GM12892 (cell line): Measurements from ENCODE around the gene SMPX.

ENCODE experiments used
- DNase-seq: peaks from one replicate; pipeline ENCODE4 v3.0.0; 2011; ENCODE audit not compliant: insufficient read length
- FAIRE-seq: peaks from 2 replicates; lab custom pipeline; 2011; peaks lifted over from hg19 to GRCh38; lab: Jason Lieb, UNC
- POLR2A ChIP-seq: IDR thresholded peaks from 2 replicates; pipeline ENCODE4 v1.6.1; 2011; ENCODE audit warnings: low read depth, low read length, control low read depth
- POLR2AphosphoS5 ChIP-seq: IDR thresholded peaks from 2 replicates; pipeline ENCODE4 v1.6.1; 2011; ENCODE audit warnings: low read depth, low read length, control low read depth
- TAF1 ChIP-seq: IDR thresholded peaks from 2 replicates; pipeline ENCODE4 v1.6.1; 2011; ENCODE audit warnings: low read depth, mild to moderate bottlenecking, control low read depth, low read length, borderline replicate concordance

Gene SMPX

DNA sequence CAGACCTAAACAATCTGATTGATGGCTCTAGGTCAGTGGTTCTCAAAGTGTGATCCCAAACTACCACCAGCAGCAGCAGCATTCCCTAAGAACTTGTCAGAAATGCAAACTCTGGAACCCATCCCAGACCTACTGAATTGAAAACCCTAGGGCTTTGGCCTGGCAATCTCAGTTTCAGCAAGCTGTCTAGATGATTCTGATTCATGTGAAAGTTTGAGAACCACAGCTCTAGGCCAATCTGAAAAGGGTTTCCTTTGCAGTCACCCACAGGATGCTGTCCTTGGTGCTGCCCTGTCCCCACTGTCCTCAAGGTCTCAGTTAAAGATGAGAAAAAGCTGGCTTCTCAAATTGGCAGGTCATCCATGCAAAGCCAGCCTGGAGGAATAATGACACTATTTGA is 34.8 kb downstream of the SMPX start:
- FAIRE-seq (no peak), DNase-seq (no peak)
- TF ChIP-seq TAF1 (no peak), POLR2AphosphoS5 (no peak), POLR2A (no peak)

DNA sequence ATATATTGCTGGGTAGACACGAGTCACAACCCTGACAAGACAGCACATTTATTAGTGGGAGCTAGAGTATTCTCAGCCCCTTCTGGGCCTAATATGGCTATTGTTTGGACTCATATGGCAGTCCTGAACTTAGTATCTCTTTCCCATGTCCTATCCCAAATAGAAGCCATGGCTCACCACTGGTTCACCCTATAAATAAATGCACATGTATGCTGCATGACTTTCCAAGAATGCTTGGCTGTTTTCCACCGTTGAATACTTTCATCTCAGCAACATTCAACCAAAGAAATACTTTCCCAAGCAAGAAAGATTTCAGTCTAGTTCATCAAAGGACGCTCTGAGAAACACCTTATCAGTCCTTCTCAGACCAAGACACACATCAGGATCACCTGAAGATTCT is 36.7 kb downstream of the SMPX start:
- no peak for TF ChIP-seq POLR2AphosphoS5
- no peak for TF ChIP-seq POLR2A
- DNase-seq = no peak
- no peak for FAIRE-seq

DNA sequence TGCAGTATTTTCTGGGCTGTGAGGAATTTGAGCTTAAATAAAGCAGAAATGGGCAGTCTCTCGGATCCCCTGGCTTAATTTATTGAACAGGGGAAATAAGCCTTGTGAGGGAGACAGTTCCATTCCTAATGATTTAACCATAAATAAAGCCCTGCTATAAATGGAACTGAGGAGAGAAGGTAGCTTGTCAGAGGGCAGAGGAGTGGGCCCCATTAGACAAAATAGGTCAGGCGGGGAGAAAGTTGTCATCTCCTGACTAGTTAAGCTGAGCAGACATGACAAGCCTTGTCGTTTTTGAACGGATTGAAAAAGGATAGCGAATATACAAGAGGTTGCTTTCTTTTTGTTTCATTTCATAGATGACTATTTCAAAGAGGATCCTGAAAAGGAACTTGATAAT is 39.3 kb downstream of the SMPX start:
- no peak for TF ChIP-seq POLR2A
- TF ChIP-seq TAF1 = no peak
- TF ChIP-seq POLR2AphosphoS5 = no peak
- DNase-seq = no peak
- no peak for FAIRE-seq

DNA sequence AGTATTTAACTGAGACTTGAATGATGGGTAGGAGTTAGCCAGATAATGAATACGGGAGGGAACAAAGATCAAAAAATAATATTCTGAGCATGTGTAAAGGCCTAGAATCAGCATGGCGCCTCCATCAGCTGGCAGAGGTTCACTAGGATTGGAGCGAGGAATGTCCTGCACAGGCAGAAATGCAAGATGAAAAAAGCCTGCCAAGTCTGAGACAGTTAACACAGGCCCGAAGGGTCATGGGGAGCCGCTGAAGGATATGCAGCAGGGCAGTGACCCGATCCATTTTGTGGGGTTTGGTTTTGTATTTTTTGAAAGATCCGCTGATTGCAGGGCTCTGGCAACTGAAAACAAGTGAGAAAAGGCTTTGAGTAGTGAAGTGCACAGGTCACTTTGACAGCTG is 40.1 kb downstream of the SMPX start:
- FAIRE-seq = no peak

DNA sequence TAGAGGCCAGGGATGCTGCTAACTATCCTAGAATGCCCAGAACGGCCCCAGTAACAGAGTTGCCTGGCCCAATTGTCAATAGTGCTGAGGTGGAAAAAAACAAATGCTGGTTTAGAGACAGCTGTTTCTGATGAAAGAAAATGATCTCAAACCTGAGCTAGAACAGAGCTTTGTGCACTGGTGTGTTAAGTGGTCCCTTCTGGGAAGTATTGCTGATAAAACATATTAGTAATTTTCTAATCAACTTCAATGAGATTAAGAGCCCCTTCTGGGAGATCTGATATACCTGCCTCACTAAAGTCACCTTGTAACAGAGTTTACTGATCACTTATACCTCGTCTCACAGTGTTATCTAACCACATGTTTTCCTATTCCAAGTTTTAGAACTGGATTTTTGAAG is 42.1 kb downstream of the SMPX start:
- TF ChIP-seq TAF1 = no peak
- no peak for TF ChIP-seq POLR2AphosphoS5
- TF ChIP-seq POLR2A = no peak
- no peak for FAIRE-seq
- no peak for DNase-seq

More for the DNA sequence above, 40.1 kb downstream of the SMPX start:
- TF ChIP-seq POLR2A = no peak
- no peak for TF ChIP-seq TAF1
- no peak for TF ChIP-seq POLR2AphosphoS5
- no peak for DNase-seq

DNA sequence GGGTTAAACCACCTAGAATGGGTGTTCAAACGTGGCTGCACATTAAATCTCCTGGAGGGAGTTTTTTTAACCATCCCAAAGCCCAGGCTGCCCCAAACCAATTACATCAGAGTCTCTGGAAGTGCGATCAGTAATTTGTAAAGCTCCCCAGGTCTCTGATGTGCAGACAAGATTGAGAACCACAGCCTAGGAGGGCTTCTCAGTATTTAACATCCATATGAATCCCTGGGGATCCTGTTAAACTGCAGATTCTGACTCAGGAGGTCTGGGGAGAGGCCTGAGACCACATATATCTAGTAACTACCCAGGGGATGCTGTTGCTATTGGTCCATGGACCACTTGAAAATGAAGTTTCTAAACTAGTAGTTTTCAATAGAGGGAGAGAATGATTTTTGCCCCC is 42.6 kb downstream of the SMPX start:
- DNase-seq = no peak
- FAIRE-seq = no peak
- TF ChIP-seq POLR2AphosphoS5 (no peak), TAF1 (no peak), POLR2A (no peak)

DNA sequence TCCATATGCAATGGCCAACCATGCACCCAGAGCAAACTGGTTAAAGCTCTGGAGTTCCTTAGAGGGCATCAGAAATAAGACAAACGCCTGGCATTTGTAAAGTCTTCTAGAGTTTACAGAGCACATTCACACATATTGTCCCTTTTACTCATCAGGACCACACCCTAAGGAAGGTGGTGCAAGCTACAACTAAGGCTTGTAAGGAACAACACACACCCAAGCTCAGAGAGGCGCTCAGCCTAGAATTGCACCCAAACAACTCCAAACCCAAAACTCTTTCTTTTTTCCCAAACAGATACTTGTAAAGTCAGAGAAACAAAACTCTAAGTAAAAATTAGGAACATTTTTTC is 46.1 kb downstream of the SMPX start:
- DNase-seq = no peak
- no peak for FAIRE-seq
- no peak for TF ChIP-seq TAF1
- TF ChIP-seq POLR2AphosphoS5 = no peak

DNA sequence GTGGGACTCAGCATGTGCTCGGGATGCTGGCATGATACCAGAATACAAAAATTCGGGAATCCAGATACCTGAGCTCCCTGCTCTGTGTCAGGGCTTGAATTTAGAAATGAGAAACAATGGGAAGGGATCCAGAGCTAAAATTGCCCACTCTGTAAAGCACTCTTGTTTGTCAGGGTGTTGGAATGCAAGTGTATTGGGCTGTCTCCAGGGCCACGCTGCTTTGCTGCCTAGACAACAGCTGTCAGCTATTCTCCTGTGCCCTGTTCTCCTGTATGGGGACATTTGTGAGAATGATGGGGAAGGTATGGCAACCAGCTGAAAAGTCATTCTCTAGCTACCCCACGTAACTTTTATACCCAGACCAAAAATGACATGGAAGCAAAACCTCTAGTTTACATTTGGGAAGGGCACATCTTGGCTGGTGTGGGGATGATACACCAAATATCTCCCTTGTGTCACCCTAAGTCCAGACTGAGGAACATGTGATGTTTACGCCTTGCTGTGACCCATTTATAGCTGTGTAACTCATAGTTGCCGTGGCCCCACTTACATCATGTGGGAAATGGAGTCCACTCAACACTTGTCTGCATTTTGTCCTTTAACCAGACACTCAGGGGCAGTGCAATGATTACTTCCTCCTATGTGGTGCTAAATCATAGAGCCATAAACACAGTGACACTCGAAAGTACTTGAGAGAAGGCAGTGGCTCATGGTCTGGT is 46.6 kb downstream of the SMPX start:
- DNase-seq = no peak
- no peak for FAIRE-seq
- no peak for TF ChIP-seq POLR2A
- TF ChIP-seq POLR2AphosphoS5 = no peak
- TF ChIP-seq TAF1 = no peak

DNA sequence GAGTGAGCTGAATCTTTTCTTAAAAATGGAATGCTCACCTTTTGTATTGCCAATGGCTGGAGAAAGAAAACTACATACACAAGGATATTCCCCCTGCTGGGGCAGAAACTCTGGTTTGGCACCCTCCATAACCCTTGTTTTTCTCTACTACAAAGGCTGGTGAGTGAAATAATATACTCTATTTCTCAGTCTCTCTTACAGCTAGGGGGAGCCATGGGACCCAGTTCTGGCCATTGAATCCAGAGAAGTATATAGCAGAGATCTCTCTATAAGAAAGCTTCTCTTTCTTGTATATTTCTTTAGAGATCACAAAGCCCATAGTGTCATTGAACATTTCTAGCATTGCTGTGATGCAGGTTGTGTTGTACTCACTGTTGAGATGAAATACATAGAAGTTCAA is 49.8 kb downstream of the SMPX start:
- FAIRE-seq (no peak), DNase-seq (no peak)
- TF ChIP-seq POLR2A (no peak), POLR2AphosphoS5 (no peak), TAF1 (no peak)

DNA sequence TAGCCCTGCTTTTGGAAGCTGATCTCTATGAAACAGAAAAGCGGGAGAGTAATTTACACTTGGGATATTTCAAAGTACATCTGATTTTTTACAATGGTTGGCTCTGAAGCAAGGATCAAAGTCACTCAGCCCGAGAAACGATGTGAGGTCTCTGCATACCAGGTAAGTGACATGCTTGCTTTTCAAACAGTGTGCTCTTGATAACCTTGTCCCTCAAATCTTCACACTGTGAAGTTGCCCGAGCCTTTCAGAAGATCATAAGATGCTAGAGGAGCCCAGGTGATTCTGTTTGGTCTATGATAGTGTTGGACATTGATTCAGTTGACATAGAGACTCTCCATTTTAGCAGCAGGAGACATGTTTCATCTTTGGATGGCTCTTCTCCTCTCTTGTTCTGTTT is 52.7 kb downstream of the SMPX start:
- no peak for FAIRE-seq
- no peak for DNase-seq
- no peak for TF ChIP-seq POLR2A

DNA sequence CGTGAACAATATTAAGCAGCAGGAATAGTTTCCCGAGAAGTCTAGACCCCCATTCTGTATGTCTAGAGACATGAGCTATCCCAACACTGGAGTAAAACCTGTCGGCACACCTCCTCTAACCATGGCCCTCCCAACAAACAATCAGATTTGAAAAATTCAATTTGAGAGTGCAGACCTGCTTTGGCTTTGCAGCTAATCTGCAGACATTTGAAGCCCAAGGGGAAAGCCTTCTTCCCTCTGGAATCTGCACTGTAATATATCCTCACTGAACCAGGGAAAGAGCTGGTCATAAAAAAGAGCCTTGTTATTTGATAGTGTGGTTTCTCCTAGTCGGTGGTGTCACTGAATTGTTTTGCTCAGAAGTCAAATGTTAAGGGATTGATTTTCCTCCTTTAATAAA is 55.2 kb downstream of the SMPX start:
- TF ChIP-seq POLR2A (no peak), POLR2AphosphoS5 (no peak), TAF1 (no peak)
- no peak for FAIRE-seq
- no peak for DNase-seq

DNA sequence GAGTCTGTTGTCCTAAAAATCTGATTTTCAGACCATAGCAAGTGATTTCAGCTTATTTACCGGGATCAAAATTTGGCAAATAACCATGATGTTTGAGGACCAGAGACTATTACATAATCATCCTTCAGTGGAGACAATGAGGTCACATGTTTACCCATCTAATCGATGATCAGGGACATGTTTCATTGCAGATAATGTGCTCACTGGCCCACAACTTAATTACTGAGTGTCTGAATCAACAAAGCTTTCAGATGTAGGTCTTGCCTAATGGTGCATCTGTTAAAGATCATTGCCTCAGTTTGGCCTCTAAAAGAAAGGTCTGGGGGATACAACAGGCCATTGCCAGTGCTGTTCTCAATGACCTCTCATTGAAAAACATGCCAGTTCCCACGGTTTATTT is 56.9 kb downstream of the SMPX start:
- FAIRE-seq (no peak), DNase-seq (no peak)
- TF ChIP-seq TAF1 = no peak
- no peak for TF ChIP-seq POLR2AphosphoS5
- TF ChIP-seq POLR2A = no peak

DNA sequence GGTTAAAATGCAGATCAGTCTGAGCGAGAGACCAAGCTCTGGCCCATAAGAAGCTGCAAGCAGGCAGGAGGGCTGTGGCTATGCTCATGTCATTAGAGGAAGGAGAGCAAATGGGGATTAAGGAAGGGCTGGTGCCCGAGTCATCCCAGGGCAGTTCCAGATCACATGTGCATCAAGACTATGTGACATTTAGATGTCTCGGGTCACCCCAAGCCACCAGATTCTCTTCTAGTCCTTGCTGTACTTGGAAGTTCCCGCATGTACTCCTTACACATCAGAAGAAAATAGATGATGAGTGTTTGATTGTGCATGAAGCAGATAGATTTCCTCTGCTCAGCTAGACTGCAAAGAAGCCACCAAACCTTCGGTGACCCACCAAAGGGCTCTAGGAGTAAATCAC is 57.6 kb downstream of the SMPX start:
- DNase-seq = no peak
- FAIRE-seq = no peak
- TF ChIP-seq POLR2AphosphoS5 (no peak), TAF1 (no peak), POLR2A (no peak)

DNA sequence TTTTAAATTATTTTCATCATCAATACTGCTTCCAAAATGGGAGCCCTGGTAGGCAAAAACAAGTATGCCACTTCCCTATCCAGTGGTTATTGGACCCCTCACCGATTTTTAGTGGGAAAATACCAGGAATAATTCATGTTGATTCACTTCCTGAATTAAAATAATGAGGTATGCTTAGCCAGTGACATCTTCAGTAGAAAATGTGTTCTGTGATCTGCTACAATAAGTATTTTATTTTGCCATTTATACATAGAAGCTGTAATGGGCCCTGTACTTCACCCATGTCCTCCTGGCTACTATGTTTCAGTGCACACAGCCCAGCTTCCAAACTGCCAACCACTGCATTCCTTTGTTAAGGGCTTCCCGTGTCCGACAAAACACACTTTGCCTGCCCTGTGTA is 58.8 kb downstream of the SMPX start:
- TF ChIP-seq POLR2A = no peak
- no peak for TF ChIP-seq TAF1
- no peak for TF ChIP-seq POLR2AphosphoS5
- DNase-seq (no peak), FAIRE-seq (no peak)
